ENCODE measurements around the gene C3orf62. TPM values are rescaled to one million over a fixed set of nuclear protein-coding genes. Genes with fewer than 3 reads are reported as not detected.

C3orf62 gene
- total and polyA plus RNA-seq, 10 of the 15 experiments (the other 5 are each of a cell fraction or from before 2014, with no cell fraction given): 2.7 to 7.5 (median 4.2) TPM

DNA sequence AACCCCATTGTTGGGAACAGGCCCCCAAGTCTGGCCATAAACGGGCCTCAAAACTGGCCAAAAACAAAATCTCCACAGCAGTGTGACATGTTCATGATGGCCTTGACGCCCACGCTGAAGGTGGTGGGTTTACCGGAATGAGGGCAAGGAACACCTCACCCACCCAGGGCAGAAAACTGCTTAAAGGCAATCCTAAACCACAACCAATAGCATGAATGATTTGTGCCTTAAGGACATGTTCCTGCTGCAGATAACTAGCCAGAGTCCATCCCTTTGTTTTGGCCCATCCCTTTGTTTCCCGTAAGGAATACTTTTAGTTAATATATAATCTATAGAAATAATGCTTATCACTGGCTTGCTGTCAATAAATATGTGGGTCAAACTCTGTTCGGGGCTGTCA lies 57.9 kb downstream of the C3orf62 start (continued):
- TF ChIP-seq, protein P1, sequence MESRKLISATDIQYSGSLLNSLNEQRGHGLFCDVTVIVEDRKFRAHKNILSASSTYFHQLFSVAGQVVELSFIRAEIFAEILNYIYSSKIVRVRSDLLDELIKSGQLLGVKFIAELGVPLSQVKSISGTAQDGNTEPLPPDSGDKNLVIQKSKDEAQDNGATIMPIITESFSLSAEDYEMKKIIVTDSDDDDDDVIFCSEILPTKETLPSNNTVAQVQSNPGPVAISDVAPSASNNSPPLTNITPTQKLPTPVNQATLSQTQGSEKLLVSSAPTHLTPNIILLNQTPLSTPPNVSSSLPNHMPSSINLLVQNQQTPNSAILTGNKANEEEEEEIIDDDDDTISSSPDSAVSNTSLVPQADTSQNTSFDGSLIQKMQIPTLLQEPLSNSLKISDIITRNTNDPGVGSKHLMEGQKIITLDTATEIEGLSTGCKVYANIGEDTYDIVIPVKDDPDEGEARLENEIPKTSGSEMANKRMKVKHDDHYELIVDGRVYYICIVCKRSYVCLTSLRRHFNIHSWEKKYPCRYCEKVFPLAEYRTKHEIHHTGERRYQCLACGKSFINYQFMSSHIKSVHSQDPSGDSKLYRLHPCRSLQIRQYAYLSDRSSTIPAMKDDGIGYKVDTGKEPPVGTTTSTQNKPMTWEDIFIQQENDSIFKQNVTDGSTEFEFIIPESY (IDR thresholded peaks at IDR 0.05): no peak
- no peak for TF ChIP-seq CHD2 (IDR thresholded peaks at IDR 0.05; ENCODE audit: borderline replicate concordance, low read depth, low read length)
- TF ChIP-seq, protein P2, sequence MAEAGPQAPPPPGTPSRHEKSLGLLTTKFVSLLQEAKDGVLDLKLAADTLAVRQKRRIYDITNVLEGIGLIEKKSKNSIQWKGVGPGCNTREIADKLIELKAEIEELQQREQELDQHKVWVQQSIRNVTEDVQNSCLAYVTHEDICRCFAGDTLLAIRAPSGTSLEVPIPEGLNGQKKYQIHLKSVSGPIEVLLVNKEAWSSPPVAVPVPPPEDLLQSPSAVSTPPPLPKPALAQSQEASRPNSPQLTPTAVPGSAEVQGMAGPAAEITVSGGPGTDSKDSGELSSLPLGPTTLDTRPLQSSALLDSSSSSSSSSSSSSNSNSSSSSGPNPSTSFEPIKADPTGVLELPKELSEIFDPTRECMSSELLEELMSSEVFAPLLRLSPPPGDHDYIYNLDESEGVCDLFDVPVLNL (IDR thresholded peaks at IDR 0.05; ENCODE audit: low read depth, low read length): no peak

Small RNA genes within 50 kb of the gene (microRNA-seq; reads per million reads assigned to microRNA genes)
- not detected for gene MIR4271

Small RNA genes within 50 kb of the gene (small RNA-seq; reads per million reads assigned to genes)
- not detected for gene AC121247.2
- not detected for gene MIR4271
- gene RF00019: not detected

Other genes with a start within 250 kb of the C3orf62 start
Only the 7 nearest of the 14 such genes appear.
- gene LAMB2, start 144.2 kb downstream of the C3orf62 start, total RNA-seq (2014; rRNA removed): 0.23 TPM in 1 of 2 replicates, not detected in the other
- not detected in 2 replicates for gene LAMB2, start 144.2 kb downstream of the C3orf62 start, total RNA-seq (2014; rRNA removed; fragmentation: Illumina TruSeq; extraction: Trizol)
- gene LAMB2, start 144.2 kb downstream of the C3orf62 start, total RNA-seq (2021): 3.2 and 3.3 TPM in 2 replicates
- 0.18 TPM in 1 of 2 replicates, not detected in the other for gene LAMB2, start 144.2 kb downstream of the C3orf62 start, polyA plus RNA-seq (2011; rRNA removed)
- gene LAMB2, start 144.2 kb downstream of the C3orf62 start, polyA plus RNA-seq (2014; fragmentation: Illumina TruSeq; extraction: Trizol): 0.13 TPM in 1 of 2 replicates, not detected in the other
- gene LAMB2, start 144.2 kb downstream of the C3orf62 start, polyA plus RNA-seq (2014; fragmentation: Nextera tagmentation; extraction: Ambion mirVana): not detected
- gene LAMB2, start 144.2 kb downstream of the C3orf62 start, polyA plus RNA-seq (2014; rRNA removed): 0.24 and 0.64 TPM in 2 replicates
- gene LAMB2, start 144.2 kb downstream of the C3orf62 start, polyA plus RNA-seq (2016; fragmentation: Nextera tagmentation; extraction: Ambion mirVana): 1 to 10 TPM in 1 of 2 experiments, under 1 TPM in 1; 0.67 to 1.0 TPM
- gene CCDC71, start 110.9 kb downstream of the C3orf62 start, total RNA-seq (2014; rRNA removed): 34.0 and 38.0 TPM in 2 replicates
- gene CCDC71, start 110.9 kb downstream of the C3orf62 start, total RNA-seq (2014; rRNA removed; fragmentation: Illumina TruSeq; extraction: Trizol): 19.9 and 21.8 TPM in 2 replicates
- 30.3 and 31.8 TPM in 2 replicates for gene CCDC71, start 110.9 kb downstream of the C3orf62 start, total RNA-seq (2021)
- 6.4 and 12.4 TPM in 2 replicates for gene CCDC71, start 110.9 kb downstream of the C3orf62 start, polyA plus RNA-seq (2011; rRNA removed)
- 6.9 and 19.7 TPM in 2 replicates for gene CCDC71, start 110.9 kb downstream of the C3orf62 start, polyA plus RNA-seq (2014; fragmentation: Illumina TruSeq; extraction: Trizol)
- under 1 TPM; 0.20 to 0.24 TPM for gene CCDC71, start 110.9 kb downstream of the C3orf62 start, polyA plus RNA-seq (2014; fragmentation: Nextera tagmentation; extraction: Ambion mirVana)
- 31.8 and 36.1 TPM in 2 replicates for gene CCDC71, start 110.9 kb downstream of the C3orf62 start, polyA plus RNA-seq (2014; rRNA removed)
- 1 to 10 TPM; 1.0 to 1.7 TPM for gene CCDC71, start 110.9 kb downstream of the C3orf62 start, polyA plus RNA-seq (2016; fragmentation: Nextera tagmentation; extraction: Ambion mirVana)
- 0.73 and 1.4 TPM in 2 replicates for gene KLHDC8B, start 105.6 kb downstream of the C3orf62 start, total RNA-seq (2014; rRNA removed)
- 0.64 and 0.89 TPM in 2 replicates for gene KLHDC8B, start 105.6 kb downstream of the C3orf62 start, total RNA-seq (2014; rRNA removed; fragmentation: Illumina TruSeq; extraction: Trizol)
- gene KLHDC8B, start 105.6 kb downstream of the C3orf62 start, total RNA-seq (2021): 1.2 and 1.9 TPM in 2 replicates
- gene KLHDC8B, start 105.6 kb downstream of the C3orf62 start, polyA plus RNA-seq (2011; rRNA removed): 0.79 and 1.5 TPM in 2 replicates
- 0.85 and 0.98 TPM in 2 replicates for gene KLHDC8B, start 105.6 kb downstream of the C3orf62 start, polyA plus RNA-seq (2014; fragmentation: Illumina TruSeq; extraction: Trizol)
- under 1 TPM in 1 of 2 experiments, not detected in 1; 0.40 TPM for gene KLHDC8B, start 105.6 kb downstream of the C3orf62 start, polyA plus RNA-seq (2014; fragmentation: Nextera tagmentation; extraction: Ambion mirVana)
- 0.31 and 1.3 TPM in 2 replicates for gene KLHDC8B, start 105.6 kb downstream of the C3orf62 start, polyA plus RNA-seq (2014; rRNA removed)
- under 1 TPM; 0.80 to 0.92 TPM for gene KLHDC8B, start 105.6 kb downstream of the C3orf62 start, polyA plus RNA-seq (2016; fragmentation: Nextera tagmentation; extraction: Ambion mirVana)
- 24.8 and 26.5 TPM in 2 replicates for gene USP4, start 62.8 kb upstream of the C3orf62 start, total RNA-seq (2014; rRNA removed)
- 57.6 and 58.8 TPM in 2 replicates for gene USP4, start 62.8 kb upstream of the C3orf62 start, total RNA-seq (2014; rRNA removed; fragmentation: Illumina TruSeq; extraction: Trizol)
- 68.4 and 75.8 TPM in 2 replicates for gene USP4, start 62.8 kb upstream of the C3orf62 start, total RNA-seq (2021)
- 72.1 and 77.1 TPM in 2 replicates for gene USP4, start 62.8 kb upstream of the C3orf62 start, polyA plus RNA-seq (2011; rRNA removed)
- gene USP4, start 62.8 kb upstream of the C3orf62 start, polyA plus RNA-seq (2014; fragmentation: Illumina TruSeq; extraction: Trizol): 70.6 and 80.9 TPM in 2 replicates
- gene USP4, start 62.8 kb upstream of the C3orf62 start, polyA plus RNA-seq (2014; fragmentation: Nextera tagmentation; extraction: Ambion mirVana): 10 to 100 TPM; 40.3 to 49.3 TPM
- gene USP4, start 62.8 kb upstream of the C3orf62 start, polyA plus RNA-seq (2014; rRNA removed): 62.3 and 69.3 TPM in 2 replicates
- 10 to 100 TPM; 69.6 to 69.7 TPM for gene USP4, start 62.8 kb upstream of the C3orf62 start, polyA plus RNA-seq (2016; fragmentation: Nextera tagmentation; extraction: Ambion mirVana)
- 639 and 705 TPM in 2 replicates for gene GPX1, start 81.1 kb upstream of the C3orf62 start, total RNA-seq (2014; rRNA removed)
- 210 and 245 TPM in 2 replicates for gene GPX1, start 81.1 kb upstream of the C3orf62 start, total RNA-seq (2014; rRNA removed; fragmentation: Illumina TruSeq; extraction: Trizol)
- gene GPX1, start 81.1 kb upstream of the C3orf62 start, total RNA-seq (2021): 555 and 560 TPM in 2 replicates
- gene GPX1, start 81.1 kb upstream of the C3orf62 start, polyA plus RNA-seq (2011; rRNA removed): 70.8 and 155 TPM in 2 replicates
- 12.8 and 143 TPM in 2 replicates for gene GPX1, start 81.1 kb upstream of the C3orf62 start, polyA plus RNA-seq (2014; fragmentation: Illumina TruSeq; extraction: Trizol)
- gene GPX1, start 81.1 kb upstream of the C3orf62 start, polyA plus RNA-seq (2014; fragmentation: Nextera tagmentation; extraction: Ambion mirVana): 100 to 1,000 TPM in 1 of 2 experiments, 10 to 100 TPM in 1; 32.0 to 174 TPM
- gene GPX1, start 81.1 kb upstream of the C3orf62 start, polyA plus RNA-seq (2014; rRNA removed): 947 and 967 TPM in 2 replicates
- gene GPX1, start 81.1 kb upstream of the C3orf62 start, polyA plus RNA-seq (2016; fragmentation: Nextera tagmentation; extraction: Ambion mirVana): 1,000 to 10,000 TPM; 1,103 to 1,121 TPM
- gene RHOA, start 134.7 kb upstream of the C3orf62 start, total RNA-seq (2014; rRNA removed): 246 and 269 TPM in 2 replicates
- gene RHOA, start 134.7 kb upstream of the C3orf62 start, total RNA-seq (2014; rRNA removed; fragmentation: Illumina TruSeq; extraction: Trizol): 414 and 415 TPM in 2 replicates
- 463 and 474 TPM in 2 replicates for gene RHOA, start 134.7 kb upstream of the C3orf62 start, total RNA-seq (2021)
- 265 and 285 TPM in 2 replicates for gene RHOA, start 134.7 kb upstream of the C3orf62 start, polyA plus RNA-seq (2011; rRNA removed)
- 568 and 674 TPM in 2 replicates for gene RHOA, start 134.7 kb upstream of the C3orf62 start, polyA plus RNA-seq (2014; fragmentation: Illumina TruSeq; extraction: Trizol)
- gene RHOA, start 134.7 kb upstream of the C3orf62 start, polyA plus RNA-seq (2014; fragmentation: Nextera tagmentation; extraction: Ambion mirVana): 1,000 to 10,000 TPM in 1 of 2 experiments, 100 to 1,000 TPM in 1; 696 to 1,049 TPM
- 332 and 351 TPM in 2 replicates for gene RHOA, start 134.7 kb upstream of the C3orf62 start, polyA plus RNA-seq (2014; rRNA removed)
- gene RHOA, start 134.7 kb upstream of the C3orf62 start, polyA plus RNA-seq (2016; fragmentation: Nextera tagmentation; extraction: Ambion mirVana): 100 to 1,000 TPM; 683 to 684 TPM
- 17.3 and 17.7 TPM in 2 replicates for gene TCTA, start 135.2 kb upstream of the C3orf62 start, total RNA-seq (2014; rRNA removed)
- gene TCTA, start 135.2 kb upstream of the C3orf62 start, total RNA-seq (2014; rRNA removed; fragmentation: Illumina TruSeq; extraction: Trizol): 12.7 and 13.7 TPM in 2 replicates
- 17.7 and 18.3 TPM in 2 replicates for gene TCTA, start 135.2 kb upstream of the C3orf62 start, total RNA-seq (2021)
- 11.6 and 18.2 TPM in 2 replicates for gene TCTA, start 135.2 kb upstream of the C3orf62 start, polyA plus RNA-seq (2011; rRNA removed)
- 27.6 and 30.5 TPM in 2 replicates for gene TCTA, start 135.2 kb upstream of the C3orf62 start, polyA plus RNA-seq (2014; fragmentation: Illumina TruSeq; extraction: Trizol)
- gene TCTA, start 135.2 kb upstream of the C3orf62 start, polyA plus RNA-seq (2014; fragmentation: Nextera tagmentation; extraction: Ambion mirVana): 1 to 10 TPM; 6.5 to 7.1 TPM
- 22.4 and 25.5 TPM in 2 replicates for gene TCTA, start 135.2 kb upstream of the C3orf62 start, polyA plus RNA-seq (2014; rRNA removed)
- gene TCTA, start 135.2 kb upstream of the C3orf62 start, polyA plus RNA-seq (2016; fragmentation: Nextera tagmentation; extraction: Ambion mirVana): 10 to 100 TPM; 27.6 to 27.9 TPM

All from GM12878 (cell line).